GM18526 (cell line): ENCODE data around the gene B4GALNT3.

Experiments
- POLR2A ChIP-seq: IDR thresholded peaks from 3 replicates; pipeline ENCODE4 v1.6.1; 2011; ENCODE audit not compliant: insufficient read length; ENCODE audit errors: extremely low read depth

B4GALNT3 gene

DNA sequence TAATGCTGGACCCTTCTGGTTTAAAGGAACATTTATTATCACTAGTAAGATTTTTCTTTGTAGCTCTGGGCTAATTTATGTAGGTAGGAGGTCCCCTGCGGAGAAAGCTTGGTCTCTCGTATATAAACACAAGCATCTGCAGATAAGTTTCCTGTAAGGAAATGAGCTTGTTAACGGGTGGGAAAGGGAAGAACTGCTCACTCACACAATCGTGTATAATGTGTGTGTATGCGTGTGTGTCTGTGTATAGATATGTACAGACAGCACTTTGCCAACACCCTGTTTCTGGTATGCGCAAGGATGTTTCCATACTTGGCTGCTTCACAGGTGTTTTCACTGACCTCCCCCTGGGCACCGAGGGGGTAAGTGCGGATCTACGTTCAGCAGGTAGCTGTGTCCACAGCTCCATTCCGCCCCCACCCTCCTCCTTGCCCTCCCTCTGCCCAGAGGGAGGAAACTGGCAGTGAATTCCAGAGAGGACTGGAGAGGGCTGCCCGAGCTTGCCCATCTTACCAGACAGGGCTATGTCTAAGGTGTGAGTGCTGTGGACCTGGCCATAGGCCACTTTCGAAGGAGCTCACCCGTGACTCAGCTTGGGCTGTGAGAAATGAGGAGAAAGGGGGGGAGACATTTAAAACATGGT lies 138.3 kb downstream of the B4GALNT3 start:
- TF ChIP-seq POLR2A: no peak

GRCh38 chr12:599756-600155 lies 140.0 kb downstream of the B4GALNT3 start:
- TF ChIP-seq POLR2A: no peak

- no peak for TF ChIP-seq POLR2A
These were observed 142.4 kb downstream of the B4GALNT3 start for GRCh38 chr12:601976-602699.

- no peak for TF ChIP-seq POLR2A
These were observed 142.9 kb downstream of the B4GALNT3 start for GRCh38 chr12:602700-603068.

DNA sequence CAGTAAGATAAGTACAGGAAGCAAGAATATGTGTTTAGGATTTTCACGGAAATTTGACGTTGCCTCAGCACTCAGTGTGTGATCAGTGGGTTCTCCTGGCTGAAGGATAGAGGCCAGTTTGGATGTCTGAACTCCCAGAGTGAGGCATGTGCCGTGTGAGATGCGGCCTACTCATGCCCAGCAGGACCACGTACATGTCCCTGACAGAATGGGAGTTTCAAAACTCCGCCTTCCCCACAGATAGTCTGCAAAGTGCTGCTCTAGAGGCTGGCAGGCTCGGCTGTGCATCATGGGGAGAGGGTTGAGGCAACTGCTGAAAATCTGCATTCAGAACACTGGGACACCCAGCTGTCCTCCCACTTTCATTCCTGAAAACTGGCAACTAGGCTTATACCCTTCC lies 145.2 kb downstream of the B4GALNT3 start:
- TF ChIP-seq POLR2A: no peak

- no peak for TF ChIP-seq POLR2A
These were observed 147.8 kb downstream of the B4GALNT3 start for GRCh38 chr12:607541-608001.

- TF ChIP-seq POLR2A: no peak
These were observed 148.7 kb downstream of the B4GALNT3 start for GRCh38 chr12:608413-608812.

GRCh38 chr12:608921-609320 lies 149.2 kb downstream of the B4GALNT3 start:
- TF ChIP-seq POLR2A: no peak

DNA sequence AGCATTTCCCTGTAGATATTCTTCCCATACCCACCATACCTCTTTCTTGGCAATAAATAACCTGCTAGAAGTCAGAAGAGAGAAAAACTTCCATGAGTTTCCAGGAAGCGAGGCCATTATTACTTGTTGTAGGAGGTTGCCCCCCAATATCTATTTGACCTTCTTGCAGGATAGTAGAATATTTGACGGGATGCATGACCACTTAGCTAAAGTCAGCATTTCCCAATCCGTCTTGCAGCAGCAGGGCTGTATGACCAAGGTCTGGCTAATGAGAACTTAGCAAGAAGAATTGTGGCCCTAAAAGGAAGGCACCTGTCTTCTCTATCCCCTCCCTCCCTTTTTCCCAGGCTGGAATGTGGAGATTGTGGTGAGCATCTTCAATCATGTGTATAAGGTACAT lies 152.0 kb downstream of the B4GALNT3 start:
- TF ChIP-seq POLR2A: no peak

DNA sequence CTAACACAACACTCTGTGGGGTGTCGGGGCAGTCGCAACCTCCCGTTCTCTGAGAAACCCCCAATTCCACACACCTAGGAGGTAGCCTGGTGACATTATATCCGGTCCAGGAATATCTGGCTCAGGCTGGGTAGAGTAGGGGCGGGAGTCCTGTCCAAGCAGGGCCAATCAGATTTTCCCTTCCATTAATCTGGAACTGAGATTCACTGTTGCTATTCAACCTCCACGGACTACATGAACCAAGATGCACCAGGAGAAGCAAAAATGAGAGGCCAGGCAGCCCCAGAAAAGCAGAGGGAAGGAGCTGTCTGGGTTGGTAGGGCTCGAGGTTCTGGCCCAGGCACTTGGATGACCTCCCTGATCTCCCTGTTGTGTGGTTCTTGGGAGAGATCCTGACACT lies 152.6 kb downstream of the B4GALNT3 start:
- no peak for TF ChIP-seq POLR2A

DNA sequence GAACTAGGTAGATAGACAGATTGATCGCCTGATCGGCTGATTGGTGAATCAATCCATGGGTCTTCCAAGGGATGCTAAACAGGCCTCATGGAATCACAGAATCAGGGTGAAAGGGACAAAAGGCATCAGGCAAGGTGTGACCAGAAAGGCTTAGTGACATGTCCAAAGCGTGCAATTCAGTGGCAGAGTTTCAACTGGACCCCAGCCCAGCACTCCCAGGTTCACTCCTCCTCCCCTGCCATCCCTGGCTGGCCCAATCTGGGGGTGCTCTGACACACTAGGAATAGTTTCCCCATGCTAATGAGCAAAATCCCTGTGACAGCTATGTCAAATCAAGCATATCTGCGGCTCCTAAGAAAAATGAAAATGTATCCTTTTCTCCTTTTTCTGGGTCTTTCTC lies 153.1 kb downstream of the B4GALNT3 start:
- no peak for TF ChIP-seq POLR2A
